GM23248 (cell line): ENCODE measurements around the gene IDH3G.

Experiments used
- EZH2 ChIP-seq: fragments of 200-600 bp; sonication (generic); IDR thresholded peaks from 2 replicates; pipeline ENCODE4 v1.6.1; 2018; ENCODE audit warnings: antibody characterized with exemption, mild to moderate bottlenecking; ENCODE audit not compliant: insufficient read depth, poor library complexity, severe bottlenecking
- EZH2phosphoT487 ChIP-seq: fragments of 200-600 bp; sonication (generic); IDR thresholded peaks from 2 replicates; pipeline ENCODE4 v1.6.1; 2018; ENCODE audit warnings: antibody characterized with exemption, moderate library complexity, mild to moderate bottlenecking, low read depth; ENCODE audit not compliant: insufficient read depth

DNA sequence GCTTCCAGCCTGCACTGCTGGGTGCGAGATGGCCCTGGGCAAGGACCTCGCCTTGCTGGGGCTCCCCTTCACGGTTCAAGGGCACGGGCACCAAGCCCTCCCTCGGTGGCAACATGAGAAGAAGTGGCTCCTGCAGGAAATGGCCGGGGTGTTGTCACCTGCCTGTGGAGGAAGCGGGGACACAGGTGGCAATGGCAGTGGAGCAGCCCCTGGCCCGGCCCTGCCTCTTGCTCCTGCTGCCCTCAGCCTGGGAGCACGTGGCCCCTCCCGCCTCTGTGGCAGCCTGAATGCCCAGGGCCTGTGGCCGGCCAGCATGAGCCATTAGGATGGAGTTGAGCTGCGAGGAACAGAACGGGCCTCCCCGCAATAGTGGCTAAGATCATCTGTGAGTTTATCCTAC, 52.7 kb downstream of the IDH3G start:
- TF ChIP-seq EZH2phosphoT487: no peak
- no peak for TF ChIP-seq EZH2
